ENCODE results near the gene UBC. TPM values are rescaled to one million over a fixed set of nuclear protein-coding genes. Genes with fewer than 3 reads are reported as not detected.

The UBC gene
- total RNA-seq, 3 donors from 2014 or later = 1,552 to 1,797 (median 1,598) TPM

DNA sequence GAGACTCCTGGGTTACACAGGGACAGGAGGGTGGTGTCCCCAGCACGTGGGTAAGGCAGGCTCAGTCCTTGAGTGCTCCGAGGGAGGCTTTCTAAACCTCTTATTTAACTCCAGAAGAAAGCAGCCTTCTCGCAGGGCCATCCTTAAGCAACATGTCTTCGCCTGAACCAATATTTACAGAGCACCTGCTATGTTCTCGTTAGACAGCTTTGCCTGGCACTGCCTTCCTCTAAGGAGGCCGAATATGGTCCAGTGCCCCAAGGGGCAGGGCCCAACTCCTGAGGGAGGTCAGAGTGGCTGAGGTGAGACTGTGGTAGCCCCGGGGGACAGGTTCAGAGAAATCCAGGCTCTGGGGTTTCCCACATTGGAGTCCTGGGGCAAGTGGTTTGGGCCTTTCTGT lies 48.7 kb downstream of the UBC start:
- Histone ChIP-seq H3K27ac (peak overlapping the region in 1 of 2 donors; percentile 60), H3K27me3 (no peaks in the 10 kb centered on the region), H3K9me3 (no peaks in the 10 kb centered on the region), H3K4me1 (peaks cover 0 to 10% of the 10 kb centered on the region in 2 donors), H3K36me3 (no peaks in the 10 kb centered on the region), H3K4me3 (no peak overlapping the region)
- no peak for DNase-seq (ENCODE audit: low spot score in 2 of 2)
- no peak for TF ChIP-seq POLR2AphosphoS5 (IDR thresholded peaks at IDR 0.05)
- no peak for TF ChIP-seq CTCF (IDR thresholded peaks at IDR 0.05)
- no peak for TF ChIP-seq POLR2A (IDR thresholded peaks at IDR 0.05)
- intact Hi-C loops (cut with DNase I; ENCODE audit: low total_unique reads) = no loop called here

DNA sequence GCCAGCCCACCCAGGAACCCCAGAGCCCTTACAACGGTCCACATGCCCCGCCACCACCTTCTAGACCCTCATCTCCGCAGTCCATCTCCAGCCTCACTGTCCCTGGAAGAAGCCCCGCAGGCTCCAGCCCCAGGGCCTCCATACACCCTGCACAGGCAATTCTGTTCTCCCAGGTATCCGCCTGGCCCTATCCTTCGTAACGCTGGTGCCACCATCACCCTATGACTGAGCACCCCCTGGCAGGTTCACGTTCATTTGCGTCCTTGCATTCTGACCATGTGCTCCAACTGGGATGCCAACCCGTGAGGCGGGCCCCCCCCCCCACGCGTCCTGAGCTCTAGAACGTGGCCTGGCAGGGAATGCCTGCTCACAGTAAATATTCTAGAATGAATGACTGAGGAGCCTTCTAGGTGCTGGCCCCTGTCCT lies 50.1 kb downstream of the UBC start:
- Histone ChIP-seq H3K9me3 (no peaks in the 10 kb centered on the region), H3K4me3 (peak overlapping the region; percentile 62 to 85 (median 81)), H3K27ac (peak overlapping the region; percentile 74 to 76), H3K27me3 (no peaks in the 10 kb centered on the region), H3K36me3 (no peaks in the 10 kb centered on the region), H3K4me1 (peaks cover 0 to 10% of the 10 kb centered on the region in 2 donors)
- intact Hi-C loops (cut with DNase I; ENCODE audit: low total_unique reads) = no loop called here
- TF ChIP-seq CTCF (IDR thresholded peaks at IDR 0.05) = no peak
- TF ChIP-seq POLR2AphosphoS5 (IDR thresholded peaks at IDR 0.05) = no peak
- no peak for TF ChIP-seq POLR2A (IDR thresholded peaks at IDR 0.05)
- no peak for DNase-seq (ENCODE audit: low spot score in 2 of 2)

GRCh38 chr12:124863416-124864325 lies 50.8 kb downstream of the UBC start, which contains the start of gene SCARB1:
TSS of gene SCARB1 (minus strand) at chr12:124863864. CDS start at chr12:124863720, 144 bp downstream.
- no peaks in the 10 kb centered on the region for H3K9me3 ChIP-seq
- peak in 1 of 3 donors; percentile 38 for TF ChIP-seq POLR2AphosphoS5 (IDR thresholded peaks at IDR 0.05)
- no peak for TF ChIP-seq POLR2A (IDR thresholded peaks at IDR 0.05)
- H3K27ac ChIP-seq = peak within 1 kb of the TSS; percentile 74 to 76
- DNase-seq (ENCODE audit: low spot score in 2 of 2) = peak; percentile 65 to 75
- no peaks in the 10 kb centered on the region for H3K36me3 ChIP-seq
- no peaks in the 10 kb centered on the region for H3K27me3 ChIP-seq
- H3K4me3 ChIP-seq = peak within 1 kb of the TSS; percentile 62 to 85 (median 81)
- peaks cover 0 to 10% of the 10 kb centered on the region in 2 donors for H3K4me1 ChIP-seq
- intact Hi-C loops (cut with DNase I; ENCODE audit: low total_unique reads) = no loop called here

DNA sequence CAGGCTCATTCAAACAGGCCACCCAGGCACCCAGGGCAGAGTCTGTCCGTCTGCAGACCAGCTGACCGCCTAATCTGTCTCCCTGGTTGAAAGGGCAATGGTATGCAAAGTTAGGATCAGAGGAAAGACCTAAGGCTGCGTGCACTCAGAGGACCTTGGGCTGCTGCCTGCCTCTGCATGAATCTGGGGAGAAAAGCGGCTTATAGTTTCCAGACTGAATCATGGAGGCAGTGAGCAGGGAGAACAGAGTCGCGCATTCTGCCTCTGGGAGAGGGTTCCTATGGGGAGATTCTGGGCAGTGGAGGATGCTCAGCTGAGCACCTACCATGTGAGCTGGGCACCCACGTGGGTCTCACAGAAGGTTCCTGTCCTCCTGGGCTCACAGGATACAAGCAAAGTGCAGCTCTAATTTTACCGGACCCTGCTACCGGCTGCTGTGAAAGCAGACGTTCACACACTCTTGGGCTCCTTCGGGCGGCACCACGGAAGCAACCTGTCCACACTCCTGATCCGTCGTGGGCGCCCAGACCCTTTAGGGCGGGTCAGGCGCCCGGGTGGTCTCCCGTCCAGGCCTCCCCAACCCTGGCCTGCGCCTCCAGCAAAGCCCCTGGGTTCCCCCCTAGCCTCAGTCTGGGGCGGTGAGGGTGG lies 51.6 kb downstream of the UBC start:
- Histone ChIP-seq H3K27ac (peak overlapping the region; percentile 74 to 76), H3K27me3 (no peaks in the 10 kb centered on the region), H3K9me3 (no peaks in the 10 kb centered on the region), H3K4me3 (peak overlapping the region; percentile 62 to 85 (median 81)), H3K4me1 (peaks cover 0 to 10% of the 10 kb centered on the region in 2 donors), H3K36me3 (no peaks in the 10 kb centered on the region)
- intact Hi-C loops (cut with DNase I; ENCODE audit: low total_unique reads) = no loop called here
- TF ChIP-seq POLR2A (IDR thresholded peaks at IDR 0.05) (no peak), CTCF (IDR thresholded peaks at IDR 0.05) (no peak), POLR2AphosphoS5 (IDR thresholded peaks at IDR 0.05) (no peak)
- no peak for DNase-seq (ENCODE audit: low spot score in 2 of 2)

DNA sequence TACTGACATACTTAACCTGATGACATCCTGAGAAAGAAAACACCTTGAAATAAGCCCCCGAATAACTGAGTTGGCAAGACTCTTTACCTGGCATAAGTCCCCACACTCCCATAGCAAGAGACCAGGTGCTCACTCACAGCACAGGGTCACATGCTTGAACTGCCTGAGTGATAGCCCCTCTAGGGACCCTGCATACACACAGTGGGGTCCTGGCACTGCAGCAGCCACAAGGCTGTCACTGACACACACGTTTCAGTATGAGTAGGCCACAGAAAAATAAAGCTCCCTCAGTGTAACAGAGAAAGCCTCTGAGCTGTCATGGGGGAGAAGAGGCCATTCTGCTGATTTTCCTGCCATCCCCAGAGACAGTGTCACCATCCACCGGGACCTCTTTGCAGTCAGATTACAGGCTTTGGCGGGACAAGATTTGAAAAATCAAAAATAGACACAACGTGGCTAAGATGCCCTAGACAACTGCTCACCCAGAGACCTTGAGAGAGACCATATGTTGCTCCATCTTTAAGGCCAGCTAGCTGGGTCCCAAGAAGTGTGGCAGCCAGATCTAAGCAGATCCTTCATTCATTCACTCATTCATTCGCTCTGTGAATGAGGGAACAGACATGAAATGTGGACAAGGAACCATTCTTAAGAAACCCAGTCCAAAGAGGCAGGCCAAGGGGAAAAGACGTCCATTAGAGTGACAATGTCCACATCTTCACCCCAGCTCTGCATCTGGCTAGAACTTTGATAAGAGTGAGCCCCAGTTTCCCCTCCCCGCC lies 52.4 kb downstream of the UBC start:
- H3K27ac ChIP-seq = peak overlapping the region; percentile 20 to 74
- intact Hi-C loops (cut with DNase I; ENCODE audit: low total_unique reads) = no loop called here
- H3K9me3 ChIP-seq = no peaks in the 10 kb centered on the region
- peak overlapping the region in 2 of 3 donors; percentile 62 to 85 for H3K4me3 ChIP-seq
- no peak for TF ChIP-seq POLR2AphosphoS5 (IDR thresholded peaks at IDR 0.05)
- no peak for TF ChIP-seq POLR2A (IDR thresholded peaks at IDR 0.05)
- TF ChIP-seq CTCF (IDR thresholded peaks at IDR 0.05) = no peak
- DNase-seq (ENCODE audit: low spot score in 2 of 2) = no peak
- no peaks in the 10 kb centered on the region for H3K27me3 ChIP-seq
- H3K36me3 ChIP-seq = no peaks in the 10 kb centered on the region
- peaks cover 0 to 10% of the 10 kb centered on the region in 2 donors for H3K4me1 ChIP-seq

Measured in breast epithelium (tissue), 4 donors.